ENCODE measurements around the gene CMSS1. TPM values are rescaled to one million over a fixed set of nuclear protein-coding genes. Genes with fewer than 3 reads are reported as not detected.

CMSS1 gene
- total RNA-seq, 2 donors from 2014 or later: 18.1 to 22.7 TPM

DNA sequence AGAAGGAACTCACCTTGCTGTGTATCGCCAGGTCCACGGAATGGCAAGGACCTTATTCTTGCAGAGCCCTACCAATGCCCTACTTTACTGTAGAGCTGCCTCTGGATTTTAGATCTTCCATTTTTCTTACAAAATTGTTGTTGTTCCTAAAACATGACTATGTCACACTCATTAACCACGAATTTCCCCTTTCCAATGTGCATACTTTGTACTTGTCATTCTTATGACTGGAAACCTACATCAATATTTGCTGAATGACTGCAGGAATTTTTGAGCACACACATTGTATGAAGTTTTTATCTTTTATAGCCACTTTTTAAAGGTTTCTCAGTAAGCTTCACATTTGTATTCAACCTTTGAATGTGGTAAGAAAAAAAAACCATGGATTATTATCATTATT, 35.9 kb upstream of the CMSS1 start:
- Histone ChIP-seq H3K27me3 (replicated peaks; ENCODE audit: insufficient read depth) (no peaks in the 10 kb centered on the region), H3K9me3 (no peaks in the 10 kb centered on the region), H3K4me3 (no peak overlapping the region), H3K36me3 (no peaks in the 10 kb centered on the region), H3K27ac (no peak overlapping the region), H3K4me1 (ENCODE audit: control insufficient read depth in 1 of 2, low read depth in 2 of 2) (no peaks in the 10 kb centered on the region)
- no peak for TF ChIP-seq CTCF (IDR thresholded peaks at IDR 0.05)
- ATAC-seq (ENCODE audit: insufficient number of reproducible peaks, low FRiP score, low read depth): no peak
- no peak for DNase-seq (ENCODE audit: low spot score)

- Histone ChIP-seq H3K4me3 (no peak overlapping the region), H3K27me3 (replicated peaks; ENCODE audit: insufficient read depth) (no peaks in the 10 kb centered on the region), H3K9me3 (no peaks in the 10 kb centered on the region), H3K36me3 (no peaks in the 10 kb centered on the region), H3K27ac (no peak overlapping the region), H3K4me1 (ENCODE audit: control insufficient read depth in 1 of 2, low read depth in 2 of 2) (no peaks in the 10 kb centered on the region)
- no peak for TF ChIP-seq CTCF (IDR thresholded peaks at IDR 0.05)
- ATAC-seq (ENCODE audit: insufficient number of reproducible peaks, low FRiP score, low read depth): no peak
- no peak for DNase-seq (ENCODE audit: low spot score)
Observed at GRCh38 chr3:99783011-99783573, 34.6 kb upstream of the CMSS1 start.

- ATAC-seq (ENCODE audit: insufficient number of reproducible peaks, low FRiP score, low read depth) (no peak), DNase-seq (ENCODE audit: low spot score) (no peak)
- H3K4me3 ChIP-seq: no peak overlapping the region
- H3K36me3 ChIP-seq: peaks cover 4% of the 10 kb centered on the region
- TF ChIP-seq CTCF (IDR thresholded peaks at IDR 0.05): peak; percentile 58
- no peaks in the 10 kb centered on the region for H3K27me3 ChIP-seq (replicated peaks; ENCODE audit: insufficient read depth)
- H3K9me3 ChIP-seq: no peaks in the 10 kb centered on the region
- peaks cover 0 to 8% of the 10 kb centered on the region in 2 donors for H3K4me1 ChIP-seq (ENCODE audit: control insufficient read depth in 1 of 2, low read depth in 2 of 2)
- H3K27ac ChIP-seq: no peak overlapping the region
Observed at GRCh38 chr3:99789011-99789721, 28.5 kb upstream of the CMSS1 start.

DNA sequence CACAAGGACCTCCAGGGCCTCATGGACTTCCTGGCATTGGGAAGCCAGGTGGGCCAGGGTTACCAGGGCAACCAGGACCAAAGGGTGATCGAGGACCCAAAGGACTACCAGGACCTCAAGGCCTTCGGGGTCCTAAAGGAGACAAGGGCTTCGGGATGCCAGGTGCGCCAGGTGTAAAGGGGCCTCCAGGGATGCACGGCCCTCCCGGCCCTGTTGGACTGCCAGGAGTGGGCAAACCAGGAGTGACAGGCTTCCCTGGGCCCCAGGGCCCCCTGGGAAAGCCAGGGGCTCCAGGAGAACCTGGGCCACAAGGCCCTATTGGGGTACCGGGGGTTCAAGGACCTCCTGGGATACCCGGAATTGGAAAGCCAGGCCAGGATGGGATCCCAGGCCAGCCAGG, 23.2 kb upstream of the CMSS1 start:
- no peak overlapping the region for H3K27ac ChIP-seq
- DNase-seq (ENCODE audit: low spot score) (no peak), ATAC-seq (ENCODE audit: insufficient number of reproducible peaks, low FRiP score, low read depth) (no peak)
- H3K4me3 ChIP-seq: no peak overlapping the region
- H3K9me3 ChIP-seq: no peaks in the 10 kb centered on the region
- no peak for TF ChIP-seq CTCF (IDR thresholded peaks at IDR 0.05)
- peaks cover 4% of the 10 kb centered on the region for H3K36me3 ChIP-seq
- H3K4me1 ChIP-seq (ENCODE audit: control insufficient read depth in 1 of 2, low read depth in 2 of 2): peaks cover 0 to under 1% of the 10 kb centered on the region in 2 donors
- no peaks in the 10 kb centered on the region for H3K27me3 ChIP-seq (replicated peaks; ENCODE audit: insufficient read depth)

DNA sequence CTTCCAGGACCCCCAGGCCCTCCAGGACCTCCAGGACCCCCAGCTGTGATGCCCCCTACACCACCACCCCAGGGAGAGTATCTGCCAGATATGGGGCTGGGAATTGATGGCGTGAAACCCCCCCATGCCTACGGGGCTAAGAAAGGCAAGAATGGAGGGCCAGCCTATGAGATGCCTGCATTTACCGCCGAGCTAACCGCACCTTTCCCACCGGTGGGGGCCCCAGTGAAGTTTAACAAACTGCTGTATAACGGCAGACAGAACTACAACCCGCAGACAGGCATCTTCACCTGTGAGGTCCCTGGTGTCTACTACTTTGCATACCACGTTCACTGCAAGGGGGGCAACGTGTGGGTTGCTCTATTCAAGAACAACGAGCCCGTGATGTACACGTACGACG, 22.1 kb upstream of the CMSS1 start:
- H3K4me3 ChIP-seq: no peak overlapping the region
- ATAC-seq (ENCODE audit: insufficient number of reproducible peaks, low FRiP score, low read depth) (no peak), DNase-seq (ENCODE audit: low spot score) (no peak)
- H3K27ac ChIP-seq: no peak overlapping the region
- TF ChIP-seq CTCF (IDR thresholded peaks at IDR 0.05): no peak
- no peaks in the 10 kb centered on the region for H3K9me3 ChIP-seq
- no peaks in the 10 kb centered on the region for H3K27me3 ChIP-seq (replicated peaks; ENCODE audit: insufficient read depth)
- H3K4me1 ChIP-seq (ENCODE audit: control insufficient read depth in 1 of 2, low read depth in 2 of 2): no peaks in the 10 kb centered on the region
- H3K36me3 ChIP-seq: peaks cover 4% of the 10 kb centered on the region
